SKM-1 treated with dmso at 0.1 percent for 144 hours (cell line): Measurements from ENCODE around the gene TPM1.

Experiments used
- DNase-seq: peaks from one replicate; lab custom pipeline; 2025; ENCODE audit not compliant: unreplicated experiment; lab: John Stamatoyannopoulos, UW

Gene TPM1

GRCh38 chr15:63015618-63016017 is 26.9 kb upstream of the TPM1 start:
- no peak for DNase-seq

- DNase-seq = no peak
Observed at GRCh38 chr15:63016234-63016633, 26.3 kb upstream of the TPM1 start.

- DNase-seq = no peak
Observed at GRCh38 chr15:63018639-63019038, 23.9 kb upstream of the TPM1 start.

GRCh38 chr15:63019511-63020109 is 22.9 kb upstream of the TPM1 start:
- DNase-seq = no peak

- DNase-seq = no peak
Observed at GRCh38 chr15:63020128-63020527, 22.4 kb upstream of the TPM1 start.

GRCh38 chr15:63020759-63021430 is 21.7 kb upstream of the TPM1 start:
- DNase-seq = no peak

- no peak for DNase-seq
Observed at GRCh38 chr15:63022181-63022580, 20.4 kb upstream of the TPM1 start.

- DNase-seq = no peak
Observed at GRCh38 chr15:63022663-63023062, 19.9 kb upstream of the TPM1 start.

- no peak for DNase-seq
Observed at GRCh38 chr15:63023351-63023945, 19.1 kb upstream of the TPM1 start.

- no peak for DNase-seq
Observed at GRCh38 chr15:63025460-63025859, 17.1 kb upstream of the TPM1 start.

GRCh38 chr15:63027646-63028045 is 14.9 kb upstream of the TPM1 start:
- DNase-seq = no peak

GRCh38 chr15:63028442-63029110 is 14.0 kb upstream of the TPM1 start:
- DNase-seq = no peak

- no peak for DNase-seq
Observed at GRCh38 chr15:63029676-63030075, 12.9 kb upstream of the TPM1 start.

GRCh38 chr15:63030101-63030551 is 12.4 kb upstream of the TPM1 start:
- DNase-seq = no peak

GRCh38 chr15:63034578-63034977 is 8.0 kb upstream of the TPM1 start:
- no peak for DNase-seq

GRCh38 chr15:63035253-63035652 is 7.3 kb upstream of the TPM1 start:
- DNase-seq = no peak

GRCh38 chr15:63035977-63036376 is 6.6 kb upstream of the TPM1 start:
- no peak for DNase-seq

GRCh38 chr15:63037976-63038720 is 4.4 kb upstream of the TPM1 start:
- DNase-seq = no peak

- no peak for DNase-seq
Observed at GRCh38 chr15:63038926-63039673, 3.4 kb upstream of the TPM1 start.

GRCh38 chr15:63039811-63040210 is 2.7 kb upstream of the TPM1 start:
- DNase-seq = no peak

- DNase-seq = no peak
Observed at GRCh38 chr15:63040509-63040908, 2.0 kb upstream of the TPM1 start.
